NT2/D1 (cell line): Measurements from ENCODE around the gene RAB11FIP4.

ENCODE experiments used
- YY1 ChIP-seq: IDR thresholded peaks from 2 replicates; pipeline ENCODE4 v1.6.1; 2011; ENCODE audit not compliant: insufficient read length, insufficient read depth
- ZNF274 ChIP-seq: IDR thresholded peaks from 2 replicates; pipeline ENCODE4 v1.6.1; 2011; ENCODE audit warnings: mild to moderate bottlenecking, low read depth, low read length

DNA sequence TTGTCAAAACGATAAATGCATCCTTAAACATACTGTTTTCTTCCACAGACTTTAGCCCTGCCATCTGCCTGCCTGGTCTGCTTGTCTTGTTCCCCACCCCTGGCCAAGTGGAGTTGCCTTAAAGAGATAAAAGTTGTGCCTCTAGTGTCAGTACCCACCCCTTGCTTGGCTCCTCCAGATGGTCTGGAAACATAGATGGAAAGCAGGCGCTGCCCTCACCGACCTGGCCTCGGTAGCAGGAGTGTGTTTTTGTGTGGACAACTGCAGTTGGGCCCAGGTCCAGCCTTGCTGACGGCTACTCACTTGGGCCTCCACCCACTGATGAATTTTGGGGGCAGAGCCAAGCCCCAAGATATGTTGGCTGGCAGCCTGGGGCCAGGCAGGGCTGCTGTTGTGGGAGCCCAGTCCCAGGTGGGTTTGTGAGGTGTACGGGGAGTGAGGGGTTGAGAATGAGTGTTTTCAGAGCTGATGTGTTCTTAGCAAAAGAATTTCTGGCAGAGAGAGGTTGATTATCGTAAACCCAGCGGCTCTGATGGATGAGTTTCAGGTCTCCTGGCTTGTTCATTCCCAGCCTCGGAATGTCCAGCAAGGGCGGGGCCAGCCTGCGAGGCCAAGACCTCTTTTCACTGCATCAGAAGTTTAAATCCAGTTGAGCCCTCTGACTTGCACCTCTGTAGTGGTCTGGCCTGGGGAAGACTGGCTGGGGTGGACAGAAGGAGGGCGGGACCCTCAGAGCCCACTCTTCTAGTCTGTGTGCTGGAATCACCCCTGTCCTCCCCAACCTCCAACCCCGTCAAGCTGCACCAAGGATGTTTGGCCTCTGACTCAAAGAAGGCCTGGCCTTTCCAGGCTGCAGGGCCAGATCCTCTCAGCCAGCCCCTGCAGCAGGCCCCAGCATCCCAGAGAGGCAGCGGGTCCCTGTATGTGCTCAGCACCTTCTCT lies 179.7 kb downstream of the RAB11FIP4 start:
- TF ChIP-seq ZNF274 (no peak), YY1 (no peak)
